Gastrocnemius medialis (tissue), 4 donors: ENCODE data around the gene RERE. TPM values are rescaled to one million over a fixed set of nuclear protein-coding genes. Genes with fewer than 3 reads are reported as not detected.

ENCODE experiments used
- ATAC-seq, 2 donors: fragments of 150-250 bp; one replicate each; pipeline ENCODE4 v1.9.1; 2016
- DNase-seq, 2 donors: peaks; one replicate each; pipeline ENCODE4 v3.0.0-alpha.2; 2019
- H3K27ac ChIP-seq, 4 donors: fragments of 200-600 bp; sonication (generic); 1 replicate in 1 of 4; 2 replicates in 3 of 4; pipeline ENCODE4 v1.5.1; 2016 to 2018; ENCODE audit warnings: mild to moderate bottlenecking in 2 of 4, moderate library complexity in 1 of 4
- H3K27me3 ChIP-seq, 3 donors: fragments of 200-600 bp; sonication (generic) in 2 of 3; 1 replicate in 1 of 3; 2 replicates in 2 of 3; pipeline versions ENCODE4 v1.5.1 to v1.6.0; 2016 to 2019; ENCODE audit warnings: mild to moderate bottlenecking in 1 of 3, moderate library complexity in 1 of 3
- H3K36me3 ChIP-seq, 2 donors: fragments of 200-600 bp; sonication (generic) in 1 of 2; one replicate each; pipeline ENCODE4 v1.5.1; 2017 to 2018
- H3K4me1 ChIP-seq, 2 donors: fragments of 200-600 bp; sonication (generic) in 1 of 2; one replicate each; pipeline ENCODE4 v1.5.1; 2016 to 2017; ENCODE audit warnings: mild to moderate bottlenecking in 2 of 2
- H3K4me3 ChIP-seq, 4 donors: fragments of 200-600 bp; sonication (generic) in 3 of 4; 1 replicate in 1 of 4; 2 replicates in 3 of 4; pipeline ENCODE4 v1.5.1; 2016 to 2019; ENCODE audit warnings: mild to moderate bottlenecking in 2 of 4
- H3K9me3 ChIP-seq, 3 donors: fragments of 200-600 bp; sonication (generic) in 2 of 3; 1 replicate in 1 of 3; 2 replicates in 2 of 3; pipeline ENCODE4 v1.5.1; 2016 to 2019
- POLR2A ChIP-seq, 2 donors: fragments of 450-650 bp; IDR thresholded peaks; one replicate each; pipeline ENCODE4 v1.6.1; 2017; ENCODE audit warnings: antibody characterized with exemption in 2 of 2, mild to moderate bottlenecking in 2 of 2, moderate library complexity in 2 of 2
- in situ Hi-C, 4 donors: fragments of 200-750 bp; cut with MboI; loops; one replicate each; pipeline versions ENCODE4 v1.15.0 to v1.8.0; 2017; ENCODE audit warnings: low sequenced_read_pairs in 4 of 4
- intact Hi-C: fragments of 100-400 bp; cut with DNase I; formaldehyde crosslinking; loops from one replicate; pipeline ENCODE4 v1.15.1; 2023; ENCODE audit warnings: low total_unique reads
- total RNA-seq, 4 donors: library from RNA; depleted of rRNA; stranded (reverse); fragments of >200 nt; gene quantifications; one replicate each; pipeline versions ENCODE4 v1.1.0 to v1.2.3, GENCODE V29; 2016
- TF ChIP-seq, protein P1 (sequence below), 5 experiments: fragments of 450-650 bp in 3 of 5; fragments of 200-600 bp in 2 of 5; sonication (generic) in 2 of 5; IDR thresholded peaks in 4 of 5; conservative IDR thresholded peaks in 1 of 5; 1 replicate in 4 of 5; 2 replicates in 1 of 5; pipeline ENCODE4 v1.5.1; 2016 to 2019; ENCODE audit warnings: antibody characterized with exemption in 5 of 5, mild to moderate bottlenecking in 3 of 5, moderate library complexity in 3 of 5

Gene RERE
- total RNA-seq, 4 donors from 2014 or later: 60.8 to 106 (median 102) TPM

GRCh38 chr1:8763888-8764287 lies 53.6 kb downstream of the RERE start:
- Histone ChIP-seq H3K27ac (no peak overlapping the region), H3K4me1 (peaks cover 11 to 15% of the 10 kb centered on the region in 2 donors), H3K4me3 (no peak overlapping the region), H3K36me3 (no peaks in the 10 kb centered on the region), H3K9me3 (no peaks in the 10 kb centered on the region), H3K27me3 (no peaks in the 10 kb centered on the region)
- intact Hi-C loops: no loop called here
- ATAC-seq: no peak
- DNase-seq: no peak
- TF ChIP-seq, protein P1, sequence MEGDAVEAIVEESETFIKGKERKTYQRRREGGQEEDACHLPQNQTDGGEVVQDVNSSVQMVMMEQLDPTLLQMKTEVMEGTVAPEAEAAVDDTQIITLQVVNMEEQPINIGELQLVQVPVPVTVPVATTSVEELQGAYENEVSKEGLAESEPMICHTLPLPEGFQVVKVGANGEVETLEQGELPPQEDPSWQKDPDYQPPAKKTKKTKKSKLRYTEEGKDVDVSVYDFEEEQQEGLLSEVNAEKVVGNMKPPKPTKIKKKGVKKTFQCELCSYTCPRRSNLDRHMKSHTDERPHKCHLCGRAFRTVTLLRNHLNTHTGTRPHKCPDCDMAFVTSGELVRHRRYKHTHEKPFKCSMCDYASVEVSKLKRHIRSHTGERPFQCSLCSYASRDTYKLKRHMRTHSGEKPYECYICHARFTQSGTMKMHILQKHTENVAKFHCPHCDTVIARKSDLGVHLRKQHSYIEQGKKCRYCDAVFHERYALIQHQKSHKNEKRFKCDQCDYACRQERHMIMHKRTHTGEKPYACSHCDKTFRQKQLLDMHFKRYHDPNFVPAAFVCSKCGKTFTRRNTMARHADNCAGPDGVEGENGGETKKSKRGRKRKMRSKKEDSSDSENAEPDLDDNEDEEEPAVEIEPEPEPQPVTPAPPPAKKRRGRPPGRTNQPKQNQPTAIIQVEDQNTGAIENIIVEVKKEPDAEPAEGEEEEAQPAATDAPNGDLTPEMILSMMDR (IDR thresholded peaks at IDR 0.05 in 4 of 5, conservative IDR thresholded peaks at IDR 0.05 in 1 of 5): no peak
- no peak for TF ChIP-seq POLR2A (IDR thresholded peaks at IDR 0.05)
- in situ Hi-C loops: no loop called here

GRCh38 chr1:8754993-8755392 lies 62.4 kb downstream of the RERE start:
- no peaks in the 10 kb centered on the region for H3K9me3 ChIP-seq
- intact Hi-C loops: no loop called here
- ATAC-seq (no peak), DNase-seq (no peak)
- H3K4me1 ChIP-seq: peaks cover 0 to 23% of the 10 kb centered on the region in 2 donors
- no peak overlapping the region for H3K27ac ChIP-seq
- TF ChIP-seq, protein P1 (IDR thresholded peaks at IDR 0.05 in 4 of 5, conservative IDR thresholded peaks at IDR 0.05 in 1 of 5): no peak
- no peak for TF ChIP-seq POLR2A (IDR thresholded peaks at IDR 0.05)
- no peaks in the 10 kb centered on the region for H3K27me3 ChIP-seq
- no peaks in the 10 kb centered on the region for H3K36me3 ChIP-seq
- no peak overlapping the region for H3K4me3 ChIP-seq
- in situ Hi-C loops: no loop called here

GRCh38 chr1:8754247-8754650 lies 63.2 kb downstream of the RERE start:
- Histone ChIP-seq H3K27ac (no peak overlapping the region), H3K27me3 (no peaks in the 10 kb centered on the region), H3K36me3 (no peaks in the 10 kb centered on the region), H3K4me3 (no peak overlapping the region), H3K4me1 (peaks cover 0 to 23% of the 10 kb centered on the region in 2 donors), H3K9me3 (no peaks in the 10 kb centered on the region)
- intact Hi-C loops: no loop called here
- DNase-seq (no peak), ATAC-seq (no peak)
- TF ChIP-seq POLR2A (IDR thresholded peaks at IDR 0.05): no peak
- TF ChIP-seq, protein P1 (IDR thresholded peaks at IDR 0.05 in 4 of 5, conservative IDR thresholded peaks at IDR 0.05 in 1 of 5): no peak
- in situ Hi-C loops: no loop called here

GRCh38 chr1:8753736-8754135 lies 63.7 kb downstream of the RERE start:
- DNase-seq (no peak), ATAC-seq (no peak)
- H3K27ac ChIP-seq: no peak overlapping the region
- no peaks in the 10 kb centered on the region for H3K27me3 ChIP-seq
- no peaks in the 10 kb centered on the region for H3K9me3 ChIP-seq
- no peak overlapping the region for H3K4me3 ChIP-seq
- H3K36me3 ChIP-seq: no peaks in the 10 kb centered on the region
- in situ Hi-C loops: no loop called here
- intact Hi-C loops: no loop called here
- H3K4me1 ChIP-seq: peaks cover 0 to 23% of the 10 kb centered on the region in 2 donors
- TF ChIP-seq POLR2A (IDR thresholded peaks at IDR 0.05): no peak
- TF ChIP-seq, protein P1 (IDR thresholded peaks at IDR 0.05 in 4 of 5, conservative IDR thresholded peaks at IDR 0.05 in 1 of 5): no peak
